H1 (cell line): ENCODE results near the gene NYAP2. TPM values are rescaled to one million over a fixed set of nuclear protein-coding genes. Genes with fewer than 3 reads are reported as not detected.

ENCODE experiments used
- CTCF ChIA-PET: fragments of 300-600 bp; sonication (Branson Sonifier 250); formaldehyde crosslinking; loops from one replicate; lab custom pipeline; 2021; ENCODE audit not compliant: partially characterized antibody; lab: Charles Lee
- POLR2A ChIA-PET: fragments of 300-600 bp; sonication (Branson Sonifier 250); formaldehyde crosslinking; loops from one replicate; lab custom pipeline; 2021; ENCODE audit warnings: inconsistent platforms; ENCODE audit not compliant: partially characterized antibody; lab: Charles Lee
- DNase-seq, 2 experiments: peaks; one replicate each; pipeline versions ENCODE4 v3.0.0 to v3.0.0-alpha.2; 2010 to 2022; ENCODE audit warnings: low spot score in 2 of 2, low read depth in 1 of 2, mixed read lengths in 1 of 2
- FAIRE-seq: peaks from 2 replicates; lab custom pipeline; 2011; peaks lifted over from hg19 to GRCh38; lab: Jason Lieb, UNC
- H2AFZ ChIP-seq: 2 replicates; pipeline ENCODE4 v1.8.1; 2012; ENCODE audit warnings: low read length, inconsistent platforms
- H2AK5ac ChIP-seq: 2 replicates; pipeline ENCODE4 v1.6.1; 2013; ENCODE audit warnings: low read depth, low read length
- H2BK120ac ChIP-seq: replicated peaks from 2 replicates; pipeline ENCODE3; 2013; ENCODE audit warnings: low read depth, low read length, inconsistent platforms
- H2BK12ac ChIP-seq: 2 replicates; pipeline ENCODE4 v1.6.1; 2013; ENCODE audit warnings: low read depth, low read length
- H2BK15ac ChIP-seq: 2 replicates; pipeline ENCODE4 v1.6.1; 2013; ENCODE audit warnings: low read length
- H2BK20ac ChIP-seq: 2 replicates; pipeline ENCODE4 v1.6.1; 2013; ENCODE audit warnings: low read length
- H2BK5ac ChIP-seq: 2 replicates; pipeline ENCODE4 v1.6.1; 2013; ENCODE audit warnings: low read depth, low read length
- H3K14ac ChIP-seq: 2 replicates; pipeline ENCODE4 v1.6.1; 2013; ENCODE audit warnings: inconsistent platforms; ENCODE audit not compliant: insufficient read length
- H3K18ac ChIP-seq: 2 replicates; pipeline ENCODE4 v1.6.1; 2013; ENCODE audit warnings: low read length; ENCODE audit errors: extremely low read depth
- H3K23ac ChIP-seq: 2 replicates; pipeline ENCODE4 v1.6.1; 2013; ENCODE audit warnings: inconsistent platforms; ENCODE audit not compliant: insufficient read length
- H3K23me2 ChIP-seq: 2 replicates; pipeline ENCODE4 v1.6.1; 2013; ENCODE audit warnings: low read depth, low read length
- H3K27ac ChIP-seq: 2 replicates; pipeline ENCODE4 v1.6.1; 2011; ENCODE audit warnings: low read depth, low read length, inconsistent platforms
- H3K27me3 ChIP-seq, 4 experiments: replicated peaks in 1 of 4; 1 replicate in 1 of 4; 2 replicates in 3 of 4; pipeline versions ENCODE4 v1.6.1 to v1.8.1; 2011 to 2013; ENCODE audit warnings: low read length in 3 of 4, mild to moderate bottlenecking in 3 of 4, inconsistent platforms in 2 of 4, mixed read lengths in 2 of 4, moderate library complexity in 1 of 4; ENCODE audit not compliant: control insufficient read depth in 3 of 4, insufficient read depth in 3 of 4; ENCODE audit errors: extremely low read depth in 1 of 4
- H3K36me3 ChIP-seq, 4 experiments: 2 replicates each; pipeline versions ENCODE4 v1.6.1 to v1.8.1; 2011 to 2013; ENCODE audit warnings: mild to moderate bottlenecking in 4 of 4, low read length in 3 of 4, moderate library complexity in 2 of 4, control low read depth in 1 of 4, inconsistent platforms in 1 of 4; ENCODE audit not compliant: insufficient read depth in 4 of 4, control insufficient read depth in 2 of 4
- H3K4ac ChIP-seq: replicated peaks from 2 replicates; pipeline ENCODE3; 2013; ENCODE audit warnings: low read length, low read depth, mixed read lengths, inconsistent platforms; ENCODE audit not compliant: insufficient read length
- H3K4me1 ChIP-seq, 4 experiments: replicated peaks in 1 of 4; 1 replicate in 1 of 4; 2 replicates in 3 of 4; pipeline versions ENCODE4 v1.6.1 to v1.8.1; 2011 to 2013; ENCODE audit warnings: low read length in 3 of 4, inconsistent platforms in 2 of 4, mixed read lengths in 1 of 4; ENCODE audit not compliant: insufficient read depth in 4 of 4, control insufficient read depth in 3 of 4
- H3K4me2 ChIP-seq, 2 experiments: 2 replicates each; pipeline versions ENCODE4 v1.6.1 to v1.8.1; 2011 to 2013; ENCODE audit warnings: low read depth in 2 of 2, low read length in 2 of 2, control low read depth in 1 of 2, inconsistent platforms in 1 of 2, mild to moderate bottlenecking in 1 of 2; ENCODE audit not compliant: insufficient read depth in 1 of 2
- H3K4me3 ChIP-seq, 4 experiments: fragments of 200-600, 300-600 bp in 1 of 4; sonication (generic), shearing (Covaris generic), sonication (Bioruptor Twin) in 1 of 4; 2 replicates each; pipeline versions ENCODE4 v1.5.1 to v1.8.1; 2011 to 2016; ENCODE audit warnings: low read length in 4 of 4, low read depth in 3 of 4, control low read depth in 2 of 4, inconsistent platforms in 2 of 4, mild to moderate bottlenecking in 2 of 4, mixed read lengths in 1 of 4, moderate library complexity in 1 of 4; ENCODE audit not compliant: insufficient read depth in 2 of 4; ENCODE audit errors: extremely low read depth in 1 of 4
- H3K56ac ChIP-seq: replicated peaks from 2 replicates; pipeline ENCODE3; 2013; ENCODE audit warnings: low read depth, mild to moderate bottlenecking, mixed read lengths, low read length, inconsistent platforms; ENCODE audit not compliant: insufficient read length
- H3K79me1 ChIP-seq: 2 replicates; pipeline ENCODE4 v1.6.1; 2013; ENCODE audit warnings: low read depth, low read length, control low read depth
- H3K79me2 ChIP-seq, 2 experiments: 2 replicates each; pipeline versions ENCODE4 v1.6.1 to v1.8.1; 2012 to 2013; ENCODE audit warnings: low read length in 2 of 2, mild to moderate bottlenecking in 2 of 2, inconsistent platforms in 1 of 2; ENCODE audit not compliant: insufficient read depth in 2 of 2, control insufficient read depth in 1 of 2
- H3K9ac ChIP-seq, 4 experiments: replicated peaks in 1 of 4; 1 replicate in 1 of 4; 2 replicates in 3 of 4; pipeline versions ENCODE4 v1.6.1 to v1.8.1; 2011 to 2013; ENCODE audit warnings: low read depth in 3 of 4, low read length in 3 of 4, control low read depth in 2 of 4, mild to moderate bottlenecking in 2 of 4, moderate library complexity in 2 of 4, inconsistent platforms in 1 of 4; ENCODE audit errors: extremely low read depth in 1 of 4
- H3K9me3 ChIP-seq, 2 experiments: 2 replicates each; pipeline versions ENCODE4 v1.6.1 to v1.8.1; 2012 to 2013; ENCODE audit warnings: mild to moderate bottlenecking in 2 of 2, moderate library complexity in 2 of 2, control low read depth in 1 of 2, inconsistent platforms in 1 of 2, low read depth in 1 of 2, low read length in 1 of 2, mixed read lengths in 1 of 2; ENCODE audit not compliant: insufficient read depth in 2 of 2
- H4K20me1 ChIP-seq, 2 experiments: replicated peaks in 1 of 2; 2 replicates each; pipeline versions ENCODE3 to v1.8.1; 2011 to 2013; ENCODE audit warnings: inconsistent platforms in 2 of 2, low read length in 2 of 2, mild to moderate bottlenecking in 1 of 2; ENCODE audit not compliant: insufficient read depth in 2 of 2, control insufficient read depth in 1 of 2
- H4K5ac ChIP-seq: 2 replicates; pipeline ENCODE4 v1.6.1; 2013; ENCODE audit warnings: low read length, low read depth, mixed read lengths, inconsistent platforms; ENCODE audit not compliant: insufficient read length
- H4K8ac ChIP-seq: 2 replicates; pipeline ENCODE4 v1.8.0; 2013; ENCODE audit warnings: mild to moderate bottlenecking, moderate library complexity, low read length, inconsistent platforms; ENCODE audit not compliant: insufficient read depth; ENCODE audit errors: extremely low read depth
- H4K91ac ChIP-seq: replicated peaks from 2 replicates; pipeline ENCODE3; 2013; ENCODE audit warnings: low read length, mixed read lengths, inconsistent platforms; ENCODE audit not compliant: insufficient read length
- SIRT6 ChIP-seq: IDR thresholded peaks from one replicate; pipeline ENCODE4 v1.7.1; 2012; ENCODE audit warnings: low read length, inconsistent platforms
- WGBS, 2 experiments: shearing (Covaris generic) in 1 of 2; methylation state at CpG; one replicate each; pipeline versions ENCODE4 v1.1.6 to v1.1.7; 2013 to 2015; ENCODE audit warnings: low lambda C conversion rate in 2 of 2, mixed read lengths in 2 of 2, inconsistent platforms in 1 of 2, low coverage in 1 of 2, missing lambda C conversion rate in 1 of 2; ENCODE audit not compliant: insufficient replicate concordance in 2 of 2, insufficient coverage in 1 of 2, insufficient read length in 1 of 2; ENCODE audit errors: extremely low coverage in 1 of 2, missing lambda C conversion rate in 1 of 2; 5-methylcytosine and 5-hydroxymethylcytosine counted together
- polyA plus RNA-seq, 7 experiments: library from polyadenylated mRNA; depleted of rRNA in 3 of 7; stranded (reverse) in 5 of 7; unstranded in 2 of 7; fragments of >200 nt in 5 of 7; fragments of 200-250 nt in 2 of 7; gene quantifications; 1 replicate in 5 of 7; 2 replicates in 1 of 7; 4 replicates in 1 of 7; pipeline versions ENCODE4 v1.2.1 to v1.2.3, GENCODE V29; 2011 to 2013; ENCODE audit warnings: missing spikeins in 2 of 7, mixed read lengths in 2 of 7
- total RNA-seq: library from RNA; stranded (reverse); fragmentation: NEBNext Ultra II Directional; extraction: Animal tissue kit (Norgen Biotek cat#: 25700); gene quantifications from 2 replicates; pipeline ENCODE4 v1.2.1, GENCODE V29; 2021

NYAP2 gene
- total and polyA plus RNA-seq, 2 of the 8 experiments (the other 6 are each of a cell fraction or from before 2014, with no cell fraction given): not detected

GRCh38 chr2:225640550-225640949, 241.0 kb downstream of the NYAP2 start:
- Histone ChIP-seq H3K4me1 (no peaks in the 10 kb centered on the region), H3K27ac (no peak overlapping the region), H3K36me3 (no peaks in the 10 kb centered on the region), H3K9me3 (no peaks in the 10 kb centered on the region), H3K9ac (no peak overlapping the region), H2AFZ (no peak overlapping the region), H3K4me3 (no peak overlapping the region), H2AK5ac (no peak overlapping the region), H4K20me1 (no peaks in the 10 kb centered on the region), H2BK15ac (no peak overlapping the region), H4K5ac (no peak overlapping the region), H2BK12ac (no peak overlapping the region), H4K8ac (no peak overlapping the region), H3K79me2 (no peaks in the 10 kb centered on the region), H3K23ac (no peak overlapping the region), H2BK120ac (no peak overlapping the region), H4K91ac (no peak overlapping the region), H3K18ac (no peak overlapping the region), H2BK20ac (no peak overlapping the region), H2BK5ac (no peak overlapping the region), H3K14ac (no peak overlapping the region), H3K56ac (no peak overlapping the region), H3K4ac (no peak overlapping the region), H3K27me3 (no peaks in the 10 kb centered on the region), H3K4me2 (no peak overlapping the region), H3K23me2 (no peaks in the 10 kb centered on the region; the same call in 1 of the 2 replicates), H3K79me1 (no peaks in the 10 kb centered on the region)
- FAIRE-seq: no peak
- 95% methylated on average over 3 of the region's 3 CpGs; no CpG with 5 or more reads in 1 of the 2 experiments for WGBS, 2 experiments
- POLR2A ChIA-PET: no interaction called here
- DNase-seq: no peak
- CTCF ChIA-PET: interaction anchor here (1.3 to 1.7 kb wide), 2 partner anchors 15 to 632 kb away, joined by 4 to 5 read pairs; no protein-coding TSS in a partner anchor
- no peak for TF ChIP-seq SIRT6
